Activated naive CD4-positive, alpha-beta T cell treated with anti-CD3 and anti-CD28 coated beads, Interleukin-2, amount 50 U/mL, for 16 hours (primary cell): ENCODE results near the gene CPA5.
"Not testable (repeated sequence)": the region's sequence is repeated elsewhere in the genome, so short reads cannot be mapped to it uniquely, and the experiment has no call there.

Experiments used
- DNase-seq: peaks from one replicate; pipeline ENCODE4 v3.0.0-alpha.2; 2020

CPA5 gene, protein sequence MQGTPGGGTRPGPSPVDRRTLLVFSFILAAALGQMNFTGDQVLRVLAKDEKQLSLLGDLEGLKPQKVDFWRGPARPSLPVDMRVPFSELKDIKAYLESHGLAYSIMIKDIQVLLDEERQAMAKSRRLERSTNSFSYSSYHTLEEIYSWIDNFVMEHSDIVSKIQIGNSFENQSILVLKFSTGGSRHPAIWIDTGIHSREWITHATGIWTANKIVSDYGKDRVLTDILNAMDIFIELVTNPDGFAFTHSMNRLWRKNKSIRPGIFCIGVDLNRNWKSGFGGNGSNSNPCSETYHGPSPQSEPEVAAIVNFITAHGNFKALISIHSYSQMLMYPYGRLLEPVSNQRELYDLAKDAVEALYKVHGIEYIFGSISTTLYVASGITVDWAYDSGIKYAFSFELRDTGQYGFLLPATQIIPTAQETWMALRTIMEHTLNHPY

DNA sequence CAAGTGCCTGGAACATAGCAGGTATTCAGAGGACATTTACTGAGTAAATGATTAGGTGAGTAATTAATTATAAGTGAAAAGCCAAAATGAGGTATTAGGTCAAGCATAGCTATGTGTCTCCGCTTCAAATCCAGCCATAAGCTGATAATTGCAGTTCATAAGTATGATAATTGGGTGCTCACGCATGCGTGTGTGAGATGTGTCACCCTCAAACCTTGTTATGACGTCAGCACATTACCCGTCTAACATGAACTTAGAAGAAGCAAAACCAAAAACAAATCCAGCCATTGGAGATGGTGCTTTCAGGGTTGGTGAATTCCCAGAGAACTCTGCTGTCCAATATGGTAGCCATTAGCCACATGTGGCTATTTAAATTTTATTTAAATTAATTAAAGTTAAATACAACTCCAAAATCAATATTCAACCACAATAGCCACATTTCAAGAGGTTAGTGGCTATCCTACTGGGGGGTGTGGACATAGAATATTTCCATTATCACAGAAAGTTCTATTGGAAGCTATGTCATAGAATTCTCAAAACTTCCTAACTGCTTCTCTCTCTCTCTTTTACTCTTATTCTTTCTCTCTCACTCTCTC, at the start of gene CPA5:
CPA5 (plus strand) TSS at position 546 of the 596 bp plus-strand sequence. CDS start 1,670 bp downstream, outside the sequence.
- no peak for DNase-seq

DNA sequence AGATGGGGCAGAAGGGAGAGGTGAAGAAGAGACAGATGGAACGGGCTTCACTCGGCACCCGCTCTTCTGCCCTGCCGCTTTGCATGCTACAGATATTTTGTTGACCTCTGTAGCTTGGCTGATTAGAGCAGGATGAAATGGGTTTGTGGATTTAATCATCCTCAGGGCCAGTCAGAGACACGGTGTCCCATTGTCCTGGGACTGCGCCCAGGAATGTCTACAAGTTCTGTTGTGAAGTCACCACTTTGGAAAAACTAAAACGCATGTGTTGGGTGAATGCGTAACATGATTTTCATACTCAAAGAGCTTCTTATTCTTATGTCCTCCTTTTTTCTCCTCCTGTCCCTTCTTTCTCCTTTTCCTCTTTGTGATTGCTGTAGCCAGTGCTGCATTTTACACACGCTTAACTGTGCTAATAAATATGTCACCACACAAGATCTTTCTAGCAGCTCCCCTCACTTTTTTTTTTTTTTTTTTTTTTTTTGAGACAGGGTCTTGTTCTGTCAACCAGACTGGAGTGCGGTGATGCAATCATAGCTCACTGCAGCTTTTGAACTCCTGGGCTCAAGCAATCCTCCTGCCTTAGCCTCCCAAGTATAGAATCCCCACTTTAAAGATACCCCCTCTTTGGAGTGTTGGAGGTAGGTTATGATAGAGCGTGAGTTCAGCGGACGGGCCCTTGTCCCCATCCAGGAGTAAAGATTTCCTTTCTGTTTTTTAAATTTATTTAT, 48.2 kb upstream of the CPA5 start:
- no peak for DNase-seq

DNA sequence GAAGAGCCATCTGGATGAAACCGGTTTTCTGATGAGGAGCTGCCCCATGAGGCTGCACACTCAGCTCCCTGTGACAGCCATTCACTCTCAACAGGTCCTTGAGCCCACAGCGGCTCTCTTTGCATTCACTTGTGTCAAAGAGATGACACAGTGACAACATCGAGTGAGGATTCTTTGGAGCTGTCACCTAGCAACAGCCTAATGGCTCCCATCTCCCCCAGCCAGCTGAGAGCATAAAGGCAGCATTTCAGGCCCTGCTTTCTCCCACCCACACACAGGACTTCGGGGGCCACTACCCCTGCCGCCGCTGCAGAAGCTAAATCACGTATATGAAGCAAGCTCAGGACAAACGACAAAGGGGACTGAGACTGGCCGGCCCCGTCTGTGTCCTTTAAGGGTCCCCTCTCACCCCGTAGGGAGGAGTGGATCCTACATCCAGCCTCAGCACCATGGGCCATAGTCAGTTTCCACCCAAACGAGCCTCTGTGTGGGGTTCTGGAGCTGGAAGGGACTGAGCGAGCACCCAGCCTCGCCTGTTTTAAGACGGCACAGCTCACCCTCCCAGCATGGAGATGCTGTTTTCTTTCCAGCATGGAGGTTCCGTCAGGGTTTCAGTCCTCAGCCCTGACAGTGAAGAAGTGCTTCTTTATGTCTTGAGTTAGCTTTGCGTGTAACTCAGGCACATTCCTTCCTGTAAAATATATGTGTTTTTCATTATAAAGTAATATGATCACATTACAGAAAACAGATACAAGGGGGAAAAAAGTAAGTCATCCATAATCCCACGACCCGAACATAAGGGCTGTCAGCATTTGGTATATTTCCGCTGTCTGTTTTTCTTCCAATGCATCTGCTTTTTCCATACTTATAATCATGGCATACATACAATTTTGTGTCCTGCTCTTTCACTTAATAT, 46.7 kb upstream of the CPA5 start:
- no peak for DNase-seq

DNA sequence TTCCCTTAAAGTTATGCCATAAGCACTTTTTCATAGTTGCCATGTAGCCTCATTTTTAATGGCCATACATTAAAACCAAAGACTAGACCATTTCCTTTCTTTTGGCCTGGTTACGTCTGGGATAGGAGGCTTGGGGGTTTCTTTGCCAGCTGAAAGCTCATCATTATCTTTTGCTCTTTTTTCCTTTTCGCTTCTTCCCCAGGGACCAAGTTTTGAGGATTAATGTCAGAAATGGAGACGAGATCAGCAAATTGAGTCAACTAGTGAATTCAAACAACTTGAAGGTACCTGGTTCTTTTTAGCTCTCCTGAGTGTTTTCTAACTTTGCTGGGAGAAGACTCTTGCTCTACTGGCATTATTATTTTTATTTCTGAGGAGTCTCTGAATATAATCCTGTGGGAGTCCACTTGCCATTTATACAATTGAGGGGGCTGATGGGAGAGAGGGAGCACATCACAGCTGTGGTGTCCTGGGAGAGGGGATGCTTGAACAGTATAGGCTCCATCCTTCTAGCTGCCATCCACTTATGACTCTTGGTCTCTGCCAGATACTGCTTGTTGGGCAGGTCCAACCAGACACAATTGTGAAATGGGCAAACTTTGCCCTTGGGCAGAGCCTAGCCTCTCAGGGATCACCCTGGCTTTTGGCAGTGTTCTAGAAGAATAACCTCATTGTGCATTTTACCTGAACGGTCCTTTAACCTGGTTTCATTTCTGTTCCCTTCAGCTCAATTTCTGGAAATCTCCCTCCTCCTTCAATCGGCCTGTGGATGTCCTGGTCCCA, 45.9 kb upstream of the CPA5 start:
- DNase-seq: no peak

DNA sequence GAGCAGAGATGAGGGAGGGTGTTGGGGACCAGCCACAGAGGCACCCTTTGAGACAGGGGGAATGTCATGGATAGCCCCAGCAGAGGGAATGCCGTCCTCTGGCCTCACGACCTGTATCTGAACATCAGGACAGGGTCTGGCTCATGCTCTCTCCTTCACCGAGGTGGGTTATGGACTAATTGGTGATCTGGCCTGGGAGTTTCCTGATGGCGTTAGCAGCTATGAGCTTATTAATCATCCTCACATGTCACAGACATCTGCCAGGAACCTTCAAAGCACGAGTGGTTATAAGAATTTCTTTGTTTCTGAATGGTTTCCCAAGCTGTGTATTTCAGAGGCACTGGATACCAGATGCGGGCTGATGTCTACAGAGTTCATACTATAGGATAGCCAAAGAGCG, 44.8 kb upstream of the CPA5 start:
- DNase-seq: no peak

DNA sequence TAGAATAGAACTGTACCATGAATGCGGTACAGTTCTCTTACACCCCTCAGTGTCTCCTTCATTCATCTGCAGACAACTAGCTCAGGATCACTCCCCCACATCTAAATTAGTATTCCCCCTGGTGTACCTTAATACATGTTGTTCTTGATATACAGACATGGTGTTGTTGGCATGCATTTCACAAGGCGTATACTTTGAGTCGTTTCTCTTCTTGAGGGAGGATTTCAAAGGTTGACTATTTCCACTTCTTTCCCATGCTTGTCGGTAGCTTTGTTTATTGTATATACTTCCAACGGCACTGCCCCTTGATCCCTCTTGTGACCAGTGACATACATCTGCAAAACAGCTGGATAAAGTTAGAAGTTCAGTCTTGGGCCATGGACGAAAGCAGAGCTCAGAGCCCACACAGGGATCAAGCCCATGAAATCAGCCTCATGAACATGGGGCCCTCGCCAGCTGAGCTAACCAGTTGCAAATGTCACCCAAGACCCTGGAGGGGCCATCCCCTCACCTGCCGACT, 43.1 kb upstream of the CPA5 start:
- no peak for DNase-seq

DNA sequence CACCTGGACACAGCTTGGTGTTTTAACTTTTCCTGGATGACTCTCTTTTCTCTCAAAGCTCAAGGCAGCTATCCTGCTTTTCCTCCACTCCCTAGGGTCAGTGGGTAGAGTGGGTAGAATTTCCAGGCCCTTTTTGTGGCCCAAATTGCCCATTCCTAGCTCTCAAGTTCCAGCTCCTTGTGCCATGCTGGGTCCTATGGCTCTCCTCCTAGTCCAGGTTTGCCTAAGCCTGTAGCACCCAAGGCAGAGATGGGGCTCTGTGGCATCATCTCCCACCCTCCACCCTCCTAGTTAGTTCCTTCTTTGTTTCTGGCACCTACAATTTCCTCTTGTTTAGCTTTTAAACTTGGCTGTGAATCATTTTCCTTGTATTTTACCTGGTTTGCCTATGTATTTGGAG, 42.0 kb upstream of the CPA5 start:
- DNase-seq: no peak

DNA sequence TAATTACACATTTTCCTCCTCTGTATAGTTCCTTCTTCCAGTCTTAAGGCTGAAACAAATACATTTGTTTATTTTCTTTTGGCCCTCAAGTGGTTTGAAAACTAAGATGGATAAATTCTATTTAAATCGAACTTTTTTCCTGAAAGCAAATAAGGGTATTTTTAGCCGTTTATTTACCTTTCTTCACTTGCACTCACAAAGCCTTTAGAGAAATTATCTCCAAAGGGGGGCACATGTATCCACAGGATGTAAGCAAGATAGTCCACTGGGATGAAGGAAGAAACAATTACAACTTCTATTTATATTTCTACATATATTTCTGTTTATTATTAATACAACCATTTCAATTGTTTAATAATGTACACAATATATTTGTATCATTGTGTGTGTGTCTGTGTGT, 41.5 kb upstream of the CPA5 start:
- no peak for DNase-seq

DNA sequence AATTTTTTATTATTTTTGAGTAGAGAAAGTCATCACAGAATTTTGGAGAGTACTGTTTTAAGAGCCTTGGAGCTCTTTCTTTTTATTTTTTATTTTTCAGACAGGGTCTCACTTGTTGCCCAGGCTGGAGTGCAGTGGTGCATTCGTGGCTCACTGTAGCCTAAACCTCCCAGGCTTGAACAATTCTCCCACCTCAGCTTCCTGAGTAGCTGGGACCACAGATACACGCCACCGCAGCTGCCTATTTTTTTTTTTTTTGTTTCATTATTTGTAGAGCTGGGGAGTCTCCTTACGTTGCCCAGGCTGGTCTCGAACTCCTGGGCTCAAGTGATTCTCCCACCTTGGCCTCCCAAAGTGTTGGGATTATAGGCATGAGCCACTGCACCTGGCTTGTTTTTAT, 41.1 kb upstream of the CPA5 start:
- no peak for DNase-seq

DNA sequence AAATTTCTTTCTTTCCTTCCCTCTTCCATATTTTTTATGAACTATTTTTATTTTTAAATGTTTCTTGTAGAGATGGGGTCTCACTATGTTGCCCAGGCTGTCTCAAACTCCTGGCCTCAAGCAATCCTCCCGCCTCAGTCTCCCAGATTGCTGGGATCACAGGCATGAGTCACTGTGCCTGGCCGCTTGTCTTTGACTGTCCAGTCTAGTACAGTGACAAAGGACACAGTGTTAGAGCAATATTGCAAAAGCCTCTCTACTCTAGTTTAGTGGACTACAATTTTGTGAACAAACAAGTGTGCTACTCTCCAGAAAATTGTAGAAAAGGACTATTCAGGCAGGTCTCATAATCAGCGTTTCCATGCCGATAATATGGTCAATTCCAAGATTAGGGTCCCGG, 40.6 kb upstream of the CPA5 start:
- no peak for DNase-seq

DNA sequence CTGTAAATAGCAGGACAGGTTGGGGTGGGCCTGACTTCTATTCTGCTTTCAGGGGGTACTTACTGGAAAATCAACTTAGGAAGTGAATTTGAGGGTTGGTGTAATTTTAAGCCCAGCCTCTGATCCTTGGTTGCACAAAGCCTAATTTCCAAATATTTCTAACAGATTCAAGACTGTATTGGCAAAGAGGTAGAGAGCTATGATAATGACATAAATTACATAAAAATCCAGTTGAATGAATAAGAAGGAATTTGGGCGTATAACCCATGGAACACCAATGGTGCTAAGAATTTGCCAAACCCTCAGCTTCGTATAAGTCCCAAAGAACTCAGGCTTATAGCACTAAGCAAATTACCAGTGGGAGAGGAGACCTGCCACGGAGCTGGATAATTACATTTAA, 39.7 kb upstream of the CPA5 start:
- no peak for DNase-seq

DNA sequence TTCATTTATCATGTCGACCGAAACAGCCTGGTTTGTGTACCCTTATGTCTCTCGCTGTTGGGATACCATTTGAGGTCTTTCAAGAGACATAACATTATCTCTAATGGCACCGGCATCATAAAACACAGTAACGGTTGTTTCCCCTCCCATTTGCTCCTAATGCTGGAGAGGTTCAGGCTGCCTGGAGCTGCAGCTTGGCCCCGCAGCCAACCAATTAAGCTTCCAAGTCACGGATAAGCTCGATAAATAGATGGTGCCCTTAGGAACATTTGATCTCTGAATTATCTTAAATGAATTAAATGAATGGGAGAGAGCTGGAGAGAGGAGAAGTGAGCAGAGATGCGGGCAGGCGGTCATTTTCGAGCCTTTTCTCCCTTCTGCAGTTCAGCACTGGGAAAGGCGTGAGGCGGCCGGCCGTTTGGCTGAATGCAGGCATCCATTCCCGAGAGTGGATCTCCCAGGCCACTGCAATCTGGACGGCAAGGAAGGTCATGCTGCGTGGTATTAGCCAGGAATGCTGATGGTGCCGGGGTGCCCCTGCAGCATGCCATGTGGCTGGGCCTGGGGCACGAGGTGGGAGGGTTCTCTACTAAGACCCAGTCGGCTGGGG, 39.1 kb upstream of the CPA5 start:
- no peak for DNase-seq

DNA sequence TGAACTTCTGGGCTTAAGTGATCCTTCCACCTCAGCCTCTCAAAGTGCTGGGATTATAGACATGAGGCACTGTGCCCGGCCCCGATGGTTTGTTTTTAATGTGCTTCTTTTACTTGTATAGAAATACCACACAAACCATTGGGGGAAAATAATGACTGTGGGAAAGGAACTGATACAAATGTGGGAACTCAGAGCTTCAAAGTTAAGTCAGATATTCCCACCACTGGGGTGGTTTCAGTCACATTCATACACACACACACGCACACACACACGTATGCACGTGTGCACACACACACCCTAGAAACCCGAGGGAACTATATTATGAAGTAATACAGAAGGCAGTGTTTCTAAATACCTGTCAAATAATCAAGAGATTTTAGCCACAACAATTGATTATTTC, 34.6 kb upstream of the CPA5 start:
- DNase-seq: no peak

DNA sequence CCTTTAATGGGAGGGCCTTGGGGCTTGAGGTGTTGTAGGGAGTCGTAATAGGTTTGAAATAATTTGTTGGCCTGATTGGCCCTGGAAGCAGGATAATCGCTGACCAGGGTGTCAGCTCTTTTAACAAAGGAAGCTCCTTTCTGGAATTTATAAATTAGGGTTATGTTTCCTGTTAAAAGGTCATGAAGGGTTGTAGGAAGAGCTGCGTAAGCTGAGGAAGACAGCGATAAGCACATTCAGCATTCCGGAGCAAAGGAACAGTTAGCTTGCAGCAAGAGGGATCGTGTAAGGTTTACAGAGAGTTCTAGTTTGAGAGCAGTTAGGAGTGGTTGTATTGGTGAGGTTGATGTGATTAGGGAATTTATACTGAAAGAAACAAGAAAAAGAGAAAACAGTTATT, 30.3 kb upstream of the CPA5 start:
- no peak for DNase-seq

DNA sequence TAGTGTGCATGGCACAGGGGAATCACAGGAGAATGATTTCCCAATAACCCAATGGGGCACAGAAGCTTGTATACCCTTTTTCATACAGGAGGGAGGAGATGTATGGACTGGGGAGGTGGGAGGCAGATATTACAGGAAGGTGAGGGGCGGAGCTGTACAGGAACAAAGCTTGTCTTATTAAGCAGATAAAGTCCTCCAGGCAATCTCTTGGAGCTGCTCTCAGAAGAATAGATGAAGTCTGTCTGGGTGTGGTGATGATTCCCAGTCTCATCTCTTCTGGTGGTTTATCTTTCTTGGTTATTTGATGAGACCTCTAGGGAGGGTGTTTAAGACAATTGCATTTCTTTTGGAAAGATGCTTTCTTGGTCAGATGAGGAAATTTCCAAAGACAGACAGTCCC, 25.1 kb upstream of the CPA5 start:
- no peak for DNase-seq

DNA sequence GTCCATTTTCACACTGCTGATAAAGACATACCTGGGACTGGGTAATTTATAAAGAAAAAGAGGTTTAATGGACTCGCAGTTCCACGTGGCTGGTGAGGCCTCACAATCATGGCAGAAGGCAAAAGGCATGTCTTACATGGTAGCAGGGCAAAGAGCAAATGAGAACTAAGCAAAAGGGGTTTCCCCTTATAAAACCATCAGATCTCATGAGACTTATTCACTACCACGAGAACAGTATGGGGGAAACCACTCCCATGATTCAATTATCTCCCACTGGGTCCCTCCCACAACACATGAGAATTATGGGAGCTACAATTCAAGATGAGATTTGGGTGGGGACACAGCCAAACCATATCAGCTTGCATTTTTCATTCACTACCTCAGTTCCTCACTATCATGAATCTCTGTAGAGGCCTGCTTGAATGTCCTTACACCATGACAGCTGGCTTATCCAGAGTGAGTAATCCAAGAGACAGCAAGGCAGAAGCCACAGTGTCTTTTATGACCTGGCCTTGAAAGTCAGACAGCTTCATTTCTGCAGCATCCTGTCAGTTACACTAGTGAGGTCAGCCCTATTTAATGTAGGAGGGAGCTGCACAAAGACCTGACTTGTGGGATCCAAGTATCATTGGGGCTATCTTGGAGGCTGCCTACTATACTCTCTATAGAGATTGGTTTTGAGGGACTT, 22.9 kb upstream of the CPA5 start:
- DNase-seq: not testable (repeated sequence)

DNA sequence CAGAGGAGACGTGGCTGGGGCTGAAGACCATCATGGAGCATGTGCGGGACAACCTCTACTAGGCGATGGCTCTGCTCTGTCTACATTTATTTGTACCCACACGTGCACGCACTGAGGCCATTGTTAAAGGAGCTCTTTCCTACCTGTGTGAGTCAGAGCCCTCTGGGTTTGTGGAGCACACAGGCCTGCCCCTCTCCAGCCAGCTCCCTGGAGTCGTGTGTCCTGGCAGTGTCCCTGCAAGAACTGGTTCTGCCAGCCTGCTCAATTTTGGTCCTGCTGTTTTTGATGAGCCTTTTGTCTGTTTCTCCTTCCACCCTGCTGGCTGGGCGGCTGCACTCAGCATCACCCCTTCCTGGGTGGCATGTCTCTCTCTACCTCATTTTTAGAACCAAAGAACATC, 22.0 kb upstream of the CPA5 start:
- DNase-seq: no peak

DNA sequence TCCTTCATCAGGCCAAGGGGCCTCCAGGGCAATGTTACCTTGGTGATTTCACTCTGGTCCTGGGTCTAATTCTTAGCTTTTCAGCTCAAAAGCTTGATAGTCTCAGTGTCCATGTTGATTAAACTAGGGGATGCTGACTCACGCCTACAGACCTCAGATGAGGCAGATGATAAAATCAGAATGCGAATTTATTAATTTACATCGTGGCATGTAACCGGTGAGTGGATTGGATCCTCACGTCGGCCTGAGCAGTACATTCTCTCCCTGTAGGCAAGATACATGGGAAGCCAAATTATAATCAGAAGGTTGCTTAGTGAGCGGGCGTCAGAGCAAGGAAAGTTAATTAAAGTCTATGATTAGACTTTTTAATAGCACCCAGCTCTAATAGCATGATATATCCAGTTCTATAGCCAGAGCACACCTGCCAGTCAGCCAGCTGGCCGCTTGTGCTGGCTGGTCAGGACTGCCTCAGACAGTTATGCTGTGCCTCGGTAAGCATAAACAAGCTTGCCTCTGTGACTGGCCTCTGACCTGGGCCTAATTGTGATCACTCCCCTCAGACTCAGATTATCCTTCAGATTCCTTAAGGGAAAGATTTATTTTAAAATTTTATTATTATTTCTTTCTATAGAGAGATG, 20.2 kb upstream of the CPA5 start:
- no peak for DNase-seq

DNA sequence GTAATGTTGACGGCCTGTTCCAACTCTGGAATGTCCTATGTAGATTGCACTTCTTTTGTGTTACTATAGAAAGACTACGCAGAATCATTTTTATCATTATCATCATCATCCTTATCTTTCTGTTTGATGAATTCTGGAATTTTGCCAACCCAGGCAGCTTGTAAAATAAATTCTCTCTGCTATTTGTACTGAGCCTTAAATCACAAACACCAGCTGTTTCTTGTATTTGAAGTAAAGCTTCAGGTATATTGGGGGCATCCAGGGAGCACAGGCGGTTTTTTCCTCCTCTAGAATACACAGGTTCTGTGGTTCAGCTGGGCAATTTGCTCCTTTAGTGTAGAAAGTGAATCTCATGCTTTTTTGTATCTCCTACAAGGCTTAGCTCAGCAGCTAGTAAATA, 14.9 kb upstream of the CPA5 start:
- DNase-seq: no peak
